ENCODE measurements around the gene HIPK4.

DNA sequence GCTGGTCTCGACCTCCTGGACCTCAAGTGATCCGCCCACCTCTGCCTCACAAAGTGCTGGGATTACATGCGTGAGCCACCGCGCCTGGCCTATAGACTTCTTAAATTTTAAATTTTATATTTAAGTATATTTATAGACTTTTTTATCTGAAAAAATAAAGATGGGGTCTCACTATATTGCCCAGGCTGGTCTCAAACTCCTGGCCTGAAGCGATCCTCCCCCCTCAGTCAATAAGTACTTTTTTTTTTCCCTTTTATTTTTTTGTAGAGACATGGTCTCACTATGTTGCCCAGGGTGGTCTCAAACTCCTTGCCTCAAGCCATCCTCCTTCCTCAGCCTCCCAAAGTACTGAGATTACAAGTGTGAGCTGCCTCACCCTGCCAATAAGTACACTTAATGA is 34.0 kb upstream of the HIPK4 start:
- TF ChIP-seq TAF1 (IDR thresholded peaks at IDR 0.05; ENCODE audit: borderline replicate concordance, insufficient read depth, low read length) (no peak), POLR2AphosphoS5 (IDR thresholded peaks at IDR 0.05; ENCODE audit: low read depth, low read length) (no peak)
